ENCODE data around the gene COPS6. TPM values are rescaled to one million over a fixed set of nuclear protein-coding genes. Genes with fewer than 3 reads are reported as not detected.
A peak's percentile ranks its signal among the peaks of the same experiment; 100 is the strongest.

The COPS6 gene
- total RNA-seq, 1 donor from 2014 or later: 46.1 TPM

GRCh38 chr7:100080907-100081534 is 7.7 kb upstream of the COPS6 start:
- no peak for DNase-seq

GRCh38 chr7:100081535-100082102 is 7.2 kb upstream of the COPS6 start, which contains the start of gene ZNF3:
Gene ZNF3, minus strand, starts transcription at chr7:100081723. Its CDS starts 4,366 bp downstream, at chr7:100077357.
- DNase-seq: peak; percentile 99

GRCh38 chr7:100082978-100083377 is 5.8 kb upstream of the COPS6 start:
- no peak for DNase-seq

GRCh38 chr7:100085515-100085914 is 3.3 kb upstream of the COPS6 start:
- no peak for DNase-seq

- DNase-seq: no peak
Measured at GRCh38 chr7:100087055-100087750, 1.6 kb upstream of the COPS6 start.

- DNase-seq: no peak
Measured at GRCh38 chr7:100088095-100088620, 611 bp upstream of the COPS6 start.

- DNase-seq: no peak
Measured at GRCh38 chr7:100089458-100090196, 858 bp downstream of the COPS6 start.

GRCh38 chr7:100090527-100091410 is 2.0 kb downstream of the COPS6 start:
- no peak for DNase-seq

GRCh38 chr7:100091411-100092181 is 2.8 kb downstream of the COPS6 start:
- no peak for DNase-seq

- no peak for DNase-seq
Measured at GRCh38 chr7:100093054-100093453, 4.3 kb downstream of the COPS6 start.

GRCh38 chr7:100093498-100093897 is 4.7 kb downstream of the COPS6 start:
- no peak for DNase-seq

GRCh38 chr7:100093925-100094486 is 5.2 kb downstream of the COPS6 start:
- DNase-seq: no peak

- no peak for DNase-seq
Measured at GRCh38 chr7:100095289-100095688, 6.5 kb downstream of the COPS6 start.

GRCh38 chr7:100095704-100096103 is 6.9 kb downstream of the COPS6 start:
- no peak for DNase-seq

GRCh38 chr7:100098913-100099312 is 10.1 kb downstream of the COPS6 start:
- DNase-seq: no peak

GRCh38 chr7:100099452-100099851 is 10.7 kb downstream of the COPS6 start:
- DNase-seq: no peak

GRCh38 chr7:100100420-100101015 is 11.7 kb downstream of the COPS6 start:
- peak; percentile 93 for DNase-seq

GRCh38 chr7:100101016-100101862 is 12.5 kb downstream of the COPS6 start, which contains the start of the genes AP4M1 and MCM7:
Gene AP4M1, plus strand, starts transcription at chr7:100101643. Its CDS starts 72 bp downstream, at chr7:100101715.
Gene MCM7, minus strand, starts transcription at chr7:100101397. Its CDS starts 103 bp downstream, at chr7:100101294.
- peak; percentile 97 for DNase-seq

Measured in skin of body (tissue), 2 donors.